ENCODE measurements around the gene MEST.
"Not testable (repeated sequence)": the region's sequence is repeated elsewhere in the genome, so short reads cannot be mapped to it uniquely, and the experiment has no call there.

MEST gene

DNA sequence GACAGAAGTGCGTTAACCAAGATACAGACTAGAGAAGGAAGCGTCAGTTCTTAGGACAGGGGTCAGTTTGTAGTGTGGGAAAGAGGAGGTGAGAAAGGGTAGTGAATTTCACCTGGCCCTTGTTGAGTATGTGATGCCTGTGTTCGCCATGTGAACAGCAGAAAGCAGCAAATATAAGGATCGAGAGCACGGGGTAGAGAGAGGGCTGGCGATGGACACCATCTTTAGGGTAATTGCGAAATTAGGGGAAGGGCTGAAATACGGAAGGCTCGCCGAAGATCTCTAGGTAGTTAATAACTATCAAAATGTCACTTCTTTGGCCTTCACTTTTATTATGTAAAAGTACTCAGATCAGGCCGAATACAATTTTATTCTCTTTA is 6.2 kb upstream of the MEST start:
- DNase-seq (ENCODE audit: low spot score), result no peak

DNA sequence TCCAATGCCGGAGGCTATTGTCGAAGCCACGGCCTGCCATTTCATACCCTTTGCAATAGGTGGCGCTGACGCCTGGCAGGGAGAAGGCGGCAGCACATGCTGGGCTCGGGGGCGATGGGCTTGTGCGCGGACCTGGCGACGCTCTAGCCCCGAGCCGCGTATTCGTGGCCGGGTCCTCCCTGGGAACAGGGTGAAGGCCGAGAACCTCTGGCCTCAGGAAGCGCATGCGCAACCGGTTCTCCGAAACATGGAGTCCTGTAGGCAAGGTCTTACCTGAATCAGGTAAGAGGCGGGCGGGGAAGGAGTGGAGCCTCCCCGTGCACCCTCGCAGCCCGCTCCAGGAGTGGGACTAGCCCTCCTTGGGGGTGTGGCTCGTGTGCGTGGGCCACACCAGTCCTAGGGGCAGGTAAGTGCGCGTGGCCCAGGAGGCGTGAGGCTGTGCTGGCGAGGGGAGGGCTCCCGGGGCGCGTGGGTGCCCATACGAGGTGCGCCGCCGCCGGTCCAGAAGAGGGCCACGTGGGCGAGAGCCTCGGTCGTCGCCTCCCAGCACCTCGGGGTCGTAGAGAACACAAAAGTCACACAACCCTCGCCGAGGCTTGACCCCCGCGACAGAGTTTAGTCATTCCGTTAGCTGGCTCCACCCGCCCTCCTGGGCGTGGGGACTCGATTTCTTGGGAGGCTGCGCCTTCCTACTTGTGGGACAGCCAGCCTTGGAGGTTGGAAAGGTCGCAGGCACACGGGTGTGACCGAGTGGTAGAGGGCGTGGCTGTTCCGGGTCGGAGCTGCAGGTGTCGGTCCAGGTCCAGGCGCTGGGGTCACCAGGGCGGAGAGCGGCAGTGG is 5.6 kb upstream of the MEST start:
- DNase-seq (ENCODE audit: low spot score), result peak; percentile 30

DNA sequence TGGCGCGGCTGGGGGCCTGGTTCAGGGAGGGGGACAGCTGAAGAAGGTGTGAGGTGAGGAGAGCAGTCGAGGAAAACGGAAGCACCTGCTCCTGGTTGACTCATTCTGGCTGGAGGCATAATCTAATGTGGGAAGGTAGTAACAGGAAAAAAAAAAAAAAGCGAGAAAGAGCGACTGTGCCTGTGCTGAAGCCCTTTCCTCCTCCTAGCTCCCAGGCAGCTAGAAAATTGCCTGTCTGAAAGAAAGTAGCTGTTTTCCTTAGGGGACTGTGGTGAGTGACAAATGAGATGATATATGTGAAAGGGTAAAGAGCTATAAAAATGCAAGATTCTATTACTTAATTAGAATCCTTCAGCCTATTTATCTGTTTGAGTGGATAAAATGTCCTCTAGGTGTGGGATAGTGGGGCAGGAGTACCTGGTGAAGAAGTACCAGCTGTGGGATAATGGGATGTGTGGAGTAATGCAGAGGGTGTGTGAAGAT is 4.9 kb upstream of the MEST start:
- no peak for DNase-seq (ENCODE audit: low spot score)

DNA sequence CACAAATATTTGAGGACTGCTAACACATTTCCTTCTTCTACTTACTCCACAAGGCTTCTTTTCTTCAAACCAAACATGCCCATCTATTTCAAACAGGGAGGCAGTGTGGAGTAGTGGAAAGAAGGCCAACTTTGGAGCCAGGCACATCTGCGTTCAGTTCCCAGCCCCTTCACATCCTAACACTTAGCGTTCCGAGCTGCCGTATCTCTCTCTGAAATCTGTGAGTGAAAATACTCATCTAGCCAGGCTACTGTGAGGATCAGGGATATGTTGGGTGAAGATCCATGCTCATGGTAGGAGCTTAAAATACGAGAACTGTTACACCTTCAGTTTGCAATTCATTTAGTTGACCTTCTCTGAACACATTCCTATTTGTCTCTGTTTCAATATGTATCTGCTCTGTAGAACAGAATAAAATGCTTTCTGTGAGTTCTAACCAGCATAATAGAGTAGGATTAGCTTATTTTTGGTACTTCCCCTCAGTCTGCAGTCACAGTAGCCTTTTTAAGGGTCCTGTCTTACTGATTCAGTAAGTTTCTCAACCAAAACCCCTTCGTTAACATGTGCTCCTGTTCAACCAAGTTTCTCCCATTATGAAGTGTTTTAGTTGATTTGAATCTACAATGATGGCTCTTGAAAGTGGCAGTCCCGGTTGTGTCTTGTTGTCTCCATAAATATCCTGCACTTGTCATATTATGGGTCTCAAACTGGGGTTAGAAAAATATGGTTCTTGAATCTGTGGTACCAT is 3.3 kb upstream of the MEST start:
- DNase-seq (ENCODE audit: low spot score), result peak; percentile 22

DNA sequence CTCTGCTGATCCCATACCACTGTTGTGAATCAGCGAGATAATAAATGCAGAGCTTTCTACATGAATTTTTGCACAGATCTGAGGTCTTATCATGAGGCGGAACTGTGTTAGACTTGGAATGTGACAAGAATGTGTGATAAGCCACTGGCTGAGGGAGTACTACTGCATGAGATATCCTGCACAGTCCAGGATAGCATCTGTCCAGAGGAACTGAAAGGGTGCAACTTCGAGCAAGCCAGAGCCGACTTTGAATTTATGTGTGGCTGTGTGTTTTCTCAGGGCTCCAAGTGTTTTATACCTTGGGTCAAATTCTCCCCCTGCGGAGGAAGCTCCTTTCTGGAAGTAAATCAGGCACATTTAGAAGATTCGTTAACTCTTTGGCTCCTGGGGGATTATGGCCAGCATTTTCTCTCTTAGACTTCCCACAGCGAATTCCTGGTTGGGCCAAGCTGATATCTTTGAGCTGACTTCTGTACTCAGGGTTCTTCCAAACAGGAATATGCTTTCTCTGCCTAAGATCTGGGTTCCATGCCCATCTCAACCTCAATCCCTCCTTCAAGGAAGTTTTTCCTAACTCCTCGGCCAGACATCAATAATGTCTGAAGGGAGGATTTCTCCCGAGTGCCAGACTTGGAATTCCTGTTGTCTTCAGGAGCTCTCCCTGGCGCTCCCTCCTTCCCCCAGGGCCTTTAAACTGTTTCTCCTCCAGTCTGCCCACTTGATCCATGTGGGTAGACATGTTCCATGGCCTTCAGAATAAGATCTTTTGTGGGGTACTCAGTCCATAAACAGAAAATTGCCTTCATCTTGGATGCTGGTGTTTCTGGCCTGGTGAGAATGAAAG is 2.5 kb upstream of the MEST start:
- DNase-seq (ENCODE audit: low spot score), result peak; percentile 21

DNA sequence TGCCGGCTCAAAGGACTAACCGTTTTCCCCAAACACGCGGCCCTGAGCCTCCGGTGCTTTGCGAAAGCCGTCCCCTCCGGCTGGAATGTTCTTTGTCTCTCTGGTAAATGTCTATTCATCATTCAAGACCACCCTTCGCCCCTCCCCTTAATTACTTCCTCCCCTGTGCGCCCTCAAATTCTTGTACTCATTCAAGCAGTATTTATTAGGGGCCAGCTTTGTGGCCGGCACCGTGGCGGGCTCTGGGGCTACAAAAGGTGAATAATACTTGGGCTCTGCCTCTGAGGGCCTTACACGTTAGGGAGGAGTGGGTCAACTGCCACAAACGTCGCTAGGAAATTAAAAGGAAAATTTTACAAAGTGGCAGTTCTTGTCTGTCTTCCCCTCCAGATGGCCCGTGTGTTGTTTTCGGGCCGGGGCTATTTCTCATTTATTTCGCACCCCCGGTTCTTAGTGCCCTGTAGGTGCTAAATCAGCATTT is 1.5 kb upstream of the MEST start:
- no peak for DNase-seq (ENCODE audit: low spot score)

DNA sequence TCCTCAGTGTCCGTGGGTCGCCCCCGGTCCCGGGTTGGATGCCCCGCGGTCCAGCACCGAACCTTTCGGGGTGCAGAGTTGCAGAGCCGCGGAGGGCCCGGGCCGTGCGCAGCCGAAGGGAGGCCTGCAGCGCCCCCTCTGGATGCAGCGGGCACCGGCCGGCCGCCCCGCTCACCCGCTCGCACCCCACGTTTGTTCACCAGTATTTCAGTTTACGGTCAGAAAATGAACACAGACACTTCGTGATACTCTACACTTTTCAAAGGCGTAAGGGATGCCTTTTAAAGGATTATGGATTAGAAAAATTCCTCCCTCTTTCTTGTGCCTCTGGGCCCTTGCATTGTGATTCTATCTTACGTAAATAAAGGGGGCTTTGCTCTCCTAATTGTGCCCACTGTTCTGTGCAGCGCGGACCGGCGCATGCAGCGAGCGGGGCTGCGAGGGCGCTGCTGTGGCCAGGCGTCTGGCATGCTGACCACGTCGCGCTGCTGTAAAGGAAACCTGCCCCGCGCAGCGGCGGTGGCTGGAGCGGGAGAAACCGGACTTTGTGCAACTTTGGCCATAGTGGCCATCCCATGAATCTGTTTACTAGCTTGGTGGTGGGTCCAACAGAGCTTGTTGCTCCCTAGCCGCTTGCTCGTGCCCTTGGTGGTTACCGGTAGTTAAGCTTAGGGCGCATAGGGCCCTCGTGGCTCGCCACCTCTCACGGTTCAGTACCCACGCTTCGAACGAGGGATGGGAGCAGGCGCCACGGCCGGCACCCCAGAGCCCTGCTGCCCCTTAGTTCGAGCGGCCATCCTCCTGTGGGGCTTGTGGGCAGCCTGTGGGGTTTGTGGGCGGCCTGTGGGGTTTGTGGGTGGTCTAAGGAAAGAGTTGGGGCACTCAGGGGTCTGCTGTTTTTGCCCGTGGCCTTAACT is 739 bp upstream of the MEST start:
- DNase-seq (ENCODE audit: low spot score), result peak; percentile 50

DNA sequence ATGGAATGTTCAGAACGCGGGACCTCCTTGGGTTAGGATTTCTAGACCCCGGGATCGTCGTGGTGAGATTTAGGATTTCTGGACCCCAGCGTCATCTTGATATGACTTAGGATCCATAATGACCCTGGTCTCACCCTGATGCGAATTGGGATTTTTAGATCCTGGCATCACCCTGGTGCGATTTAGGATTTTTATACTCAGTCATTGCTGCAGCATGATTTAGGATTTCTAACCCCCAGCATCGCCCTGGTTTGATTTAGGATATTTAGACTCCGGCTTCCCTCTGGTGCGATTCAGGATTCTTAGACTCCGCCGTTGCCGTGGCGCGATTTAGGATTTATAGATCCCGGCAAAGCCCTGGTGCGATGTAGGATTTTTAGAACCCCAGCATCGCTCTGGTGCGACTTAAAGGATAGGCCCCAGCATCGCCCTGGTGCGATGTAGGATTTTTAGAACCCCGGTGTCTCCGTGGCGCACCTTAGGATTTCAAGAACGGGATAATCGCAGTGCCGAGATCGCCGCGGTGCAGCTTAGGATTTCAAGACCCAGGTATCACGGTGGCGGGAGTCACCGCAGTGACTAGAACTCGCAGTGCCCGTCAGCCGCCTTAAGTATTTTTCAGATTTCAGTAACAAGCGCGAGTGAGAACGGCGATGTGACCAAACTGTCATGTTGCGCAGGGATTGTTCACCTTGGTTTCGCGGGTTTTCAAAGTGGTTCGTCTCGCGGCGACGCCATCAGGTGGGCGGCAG is 814 bp downstream of the MEST start:
- no peak for DNase-seq (ENCODE audit: low spot score)

DNA sequence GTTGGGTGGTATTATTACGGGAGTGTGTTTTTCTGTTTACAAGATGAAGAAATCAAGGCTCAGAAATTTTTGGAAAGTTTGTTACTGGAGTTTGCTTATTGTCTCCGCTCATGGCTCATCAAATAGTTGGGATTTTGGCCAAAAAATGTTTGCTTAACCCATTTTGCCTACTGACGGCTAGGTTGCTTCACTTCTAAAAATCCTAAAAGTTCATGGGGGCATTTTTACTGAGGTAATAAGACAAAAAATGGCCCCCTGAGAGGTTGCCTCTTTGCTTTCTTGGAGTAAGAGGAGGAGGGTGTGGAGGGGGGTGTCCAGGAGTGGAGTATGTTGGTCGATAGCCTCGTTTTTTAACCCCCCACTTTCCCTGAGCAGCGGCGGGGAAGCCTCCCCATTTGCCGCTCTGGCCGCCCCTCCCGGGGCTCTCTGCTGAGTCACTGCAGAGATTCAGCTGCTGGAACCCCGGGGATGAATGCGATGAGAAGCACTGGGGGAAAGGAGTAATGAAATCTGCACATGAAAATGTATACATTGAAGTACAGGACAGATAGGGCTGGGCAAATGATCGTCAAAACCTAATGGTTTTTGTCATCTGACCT is 1.5 kb downstream of the MEST start:
- DNase-seq (ENCODE audit: low spot score), result no peak

DNA sequence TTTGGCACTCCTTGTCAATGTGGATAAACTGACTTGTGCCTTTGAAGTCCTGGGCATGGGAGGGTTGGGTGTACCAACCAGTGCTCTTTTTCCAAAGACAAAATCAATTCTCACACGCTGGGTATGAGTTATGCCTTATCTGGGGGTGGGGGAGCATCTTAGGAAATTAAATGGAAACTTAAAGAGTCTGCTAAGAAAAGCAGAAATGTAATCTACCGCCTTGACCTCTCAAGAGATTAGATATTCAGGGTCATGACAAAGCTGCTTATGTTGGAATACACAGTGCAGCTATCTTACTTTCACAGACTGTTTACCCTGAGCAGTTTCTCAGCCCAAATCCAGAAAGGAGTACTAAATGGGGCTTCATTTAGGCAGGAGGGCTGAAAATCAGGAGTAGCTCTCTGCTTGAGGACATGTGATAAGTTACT is 2.6 kb downstream of the MEST start:
- DNase-seq (ENCODE audit: low spot score), result no peak

DNA sequence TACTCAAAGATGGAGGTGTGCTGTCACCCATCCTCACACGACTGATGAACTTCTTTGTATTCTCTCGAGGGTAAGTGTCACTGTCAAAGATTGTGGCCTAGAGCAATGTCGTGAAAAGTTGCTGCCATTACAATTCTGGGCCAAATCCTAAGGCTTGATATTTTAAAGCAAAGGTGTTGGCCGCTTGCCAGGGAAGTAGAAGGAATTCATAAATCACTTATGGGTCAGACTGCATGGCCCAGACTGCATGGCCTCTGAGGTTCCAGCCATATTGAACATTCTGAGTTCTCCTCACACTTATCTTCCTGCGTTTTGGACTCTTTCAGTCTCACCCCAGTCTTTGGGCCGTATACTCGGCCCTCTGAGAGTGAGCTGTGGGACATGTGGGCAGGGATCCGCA is 8.6 kb downstream of the MEST start:
- DNase-seq (ENCODE audit: low spot score), result no peak

DNA sequence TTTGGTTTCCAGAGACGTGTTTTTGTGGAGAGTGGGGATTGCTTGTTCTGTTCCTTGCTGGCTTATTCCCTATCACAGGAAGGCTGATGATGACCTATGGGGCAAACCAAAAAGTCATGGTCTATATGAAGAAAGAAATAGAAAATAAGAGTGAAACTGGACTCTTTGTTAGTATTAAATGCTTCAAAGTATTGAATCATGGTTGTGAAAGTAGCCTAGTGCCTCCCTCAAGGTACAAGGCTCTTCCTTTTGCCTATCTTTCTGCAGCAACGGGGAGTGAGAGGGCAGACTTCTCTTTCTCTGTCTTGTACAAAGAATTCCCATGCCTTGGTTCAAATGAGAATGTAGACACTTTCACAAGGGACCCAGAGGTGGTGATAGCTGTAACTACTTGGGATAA is 9.0 kb downstream of the MEST start:
- no peak for DNase-seq (ENCODE audit: low spot score)

DNA sequence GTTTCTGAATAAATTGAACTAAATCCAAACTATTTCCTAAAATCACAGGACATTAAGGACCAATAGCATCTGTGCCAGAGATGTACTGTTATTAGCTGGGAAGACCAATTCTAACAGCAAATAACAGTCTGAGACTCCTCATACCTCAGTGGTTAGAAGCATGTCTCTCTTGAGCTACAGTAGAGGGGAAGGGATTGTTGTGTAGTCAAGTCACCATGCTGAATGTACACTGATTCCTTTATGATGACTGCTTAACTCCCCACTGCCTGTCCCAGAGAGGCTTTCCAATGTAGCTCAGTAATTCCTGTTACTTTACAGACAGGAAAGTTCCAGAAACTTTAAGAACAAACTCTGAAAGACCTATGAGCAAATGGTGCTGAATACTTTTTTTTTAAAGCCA is 13.9 kb downstream of the MEST start:
- no peak for DNase-seq (ENCODE audit: low spot score)

DNA sequence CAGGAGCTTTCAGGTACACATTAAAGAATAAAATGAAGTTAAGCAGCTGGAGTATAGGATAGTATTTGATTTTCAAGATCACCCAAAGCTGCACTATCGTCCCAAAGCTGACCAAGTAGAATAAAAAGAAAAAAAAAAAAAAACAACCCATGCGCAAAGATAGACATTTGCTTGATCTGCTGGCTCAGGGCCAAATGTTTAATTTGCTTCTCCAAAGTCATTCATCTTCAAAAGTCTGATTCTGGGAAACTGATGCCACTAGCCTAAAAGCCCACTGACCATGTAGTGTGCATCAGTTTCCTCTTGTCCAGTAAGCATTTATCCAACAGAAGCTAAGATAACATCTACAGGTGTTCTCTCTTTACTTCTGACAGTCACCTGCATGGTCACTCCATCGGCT is 14.5 kb downstream of the MEST start:
- DNase-seq (ENCODE audit: low spot score), result no peak

DNA sequence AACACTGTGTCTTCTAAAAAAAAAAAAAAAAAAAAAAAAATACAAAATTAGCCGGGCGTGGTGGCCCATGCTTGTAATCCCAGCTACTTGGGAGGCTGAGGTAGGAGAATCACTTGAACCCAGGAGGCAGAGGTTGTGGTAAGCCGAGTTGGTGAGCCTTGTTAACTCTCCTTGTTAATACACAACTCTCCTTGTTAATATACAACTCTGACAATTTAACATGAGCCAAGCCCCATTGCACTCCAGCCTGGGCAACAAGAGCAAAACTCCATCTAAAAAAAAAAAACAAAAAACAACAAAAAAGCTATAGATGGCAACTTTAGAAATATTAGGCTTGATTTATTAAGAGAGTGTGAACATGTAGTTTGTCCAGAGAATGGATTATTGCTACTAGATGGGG is 20.2 kb downstream of the MEST start:
- not testable (repeated sequence) for DNase-seq (ENCODE audit: low spot score)

DNA sequence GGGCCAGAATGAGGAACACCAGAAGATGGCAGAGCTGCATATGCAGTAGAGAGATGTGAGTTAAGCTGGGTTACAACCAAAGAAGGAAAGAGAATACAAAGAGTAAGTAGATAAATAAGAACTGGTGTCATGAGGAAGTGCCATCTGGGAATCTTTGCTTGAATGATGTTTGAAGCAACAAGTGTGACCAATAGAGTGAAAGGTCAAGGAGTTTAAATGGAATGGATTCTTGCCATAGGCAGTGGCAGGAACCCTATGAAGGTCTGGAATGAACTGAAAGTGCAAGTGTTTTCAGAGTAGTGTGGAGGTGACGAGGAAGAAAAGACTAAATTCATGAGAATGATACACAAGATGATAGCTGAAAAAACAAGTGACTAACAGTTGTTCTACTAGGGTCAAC is 21.6 kb downstream of the MEST start:
- no peak for DNase-seq (ENCODE audit: low spot score)

DNA sequence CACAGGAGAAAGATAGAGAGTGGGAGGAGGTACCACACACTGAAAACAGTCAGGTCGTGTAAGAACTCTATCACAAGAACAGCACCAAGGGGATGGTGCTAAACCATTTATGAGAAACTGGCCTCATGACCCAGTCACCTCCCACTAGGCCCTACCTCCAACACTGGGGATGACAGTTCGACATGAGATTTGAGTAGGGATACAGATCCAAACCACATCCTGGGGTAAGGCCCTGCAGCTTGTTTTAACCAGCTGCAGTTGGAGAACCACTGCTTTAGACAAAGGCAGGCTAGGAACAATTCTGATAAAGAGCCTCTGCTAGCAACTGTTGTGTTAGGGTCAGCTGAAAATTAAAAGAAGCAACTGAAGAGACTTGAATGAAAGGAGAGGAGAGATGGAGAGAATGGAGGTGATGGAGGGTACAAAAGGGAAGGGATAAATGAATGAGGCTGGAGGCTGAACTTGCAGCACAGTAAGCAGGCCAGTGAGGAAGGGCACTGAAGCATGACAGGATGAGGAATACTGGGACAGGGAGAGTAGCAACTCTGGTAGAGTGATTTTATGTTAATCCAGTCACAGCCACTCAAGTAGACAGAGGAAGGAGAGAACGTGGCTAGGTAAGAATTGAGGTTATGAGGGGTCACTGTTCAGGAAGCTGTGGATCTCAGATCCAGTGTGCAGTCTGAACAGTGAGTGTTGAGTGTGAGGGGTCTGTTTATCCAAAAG is 23.6 kb downstream of the MEST start:
- no peak for DNase-seq (ENCODE audit: low spot score)

DNA sequence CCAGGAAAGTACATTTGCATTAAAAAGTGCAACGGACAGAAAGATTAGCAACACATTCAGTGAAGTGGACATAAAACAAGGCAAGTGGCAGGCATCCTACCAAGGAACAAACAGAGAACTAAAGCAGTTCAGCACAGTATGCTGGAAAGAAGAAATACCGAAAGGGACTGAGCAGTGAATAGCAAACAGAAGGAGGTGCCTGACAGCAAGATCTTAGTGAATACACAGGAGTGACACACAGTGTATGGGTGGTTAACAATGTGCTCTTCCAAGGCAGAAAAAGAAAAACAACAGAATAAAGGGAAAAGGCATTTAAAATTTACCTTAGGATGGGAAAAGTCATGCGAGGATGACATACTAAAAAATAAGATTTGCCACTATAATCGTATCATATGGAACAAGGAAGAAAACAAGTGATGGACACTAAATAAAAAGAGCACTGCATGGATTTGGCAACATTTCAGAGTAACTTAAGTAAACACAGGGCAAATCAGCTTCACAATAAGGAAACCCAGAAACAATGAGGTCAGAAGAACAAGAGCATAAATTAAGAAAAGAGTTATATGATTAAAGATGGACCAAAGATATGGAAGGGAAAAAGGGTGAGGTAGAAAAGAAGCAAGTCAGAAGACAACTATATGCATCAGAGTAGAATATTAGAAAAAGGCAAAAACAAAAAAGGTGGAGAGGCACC is 29.5 kb downstream of the MEST start:
- no peak for DNase-seq (ENCODE audit: low spot score)

Measured in globus pallidus (tissue), 1 donor.